IMR-90 (cell line): ENCODE measurements around the gene CLC. TPM values are rescaled to one million over a fixed set of nuclear protein-coding genes. Genes with fewer than 3 reads are reported as not detected.

ENCODE experiments used
- ATAC-seq: fragments of 200-7000 bp; cut with Tn5 transposase; 2 replicates; pipeline ENCODE4 v1.9.1; 2020; ENCODE audit warnings: low read depth, mild to moderate bottlenecking, moderate library complexity
- BruUV-seq: library from RNA; stranded (reverse); fragments of 400-500 nt; replicated peaks from 2 replicates; lab custom pipeline; 2021; lab: Mats Ljungman, UMichigan
- CTCF ChIA-PET: fragments of 300-600 bp; formaldehyde crosslinking; extraction: SDS; loops from one replicate; lab custom pipeline; 2021; ENCODE audit warnings: antibody characterized with exemption; lab: Yijun Ruan, JAX
- POLR2A ChIA-PET: fragments of 300-600 bp; sonication (Branson Sonifier 250); formaldehyde crosslinking; loops from one replicate; lab custom pipeline; 2022; ENCODE audit warnings: antibody characterized with exemption; ENCODE audit not compliant: unreplicated experiment; lab: Charles Lee
- DNase-seq: peaks from one replicate; pipeline ENCODE4 v3.0.0; 2013
- H2AFZ ChIP-seq: replicated peaks from 2 replicates; pipeline ENCODE3; 2013; ENCODE audit warnings: low read length, mild to moderate bottlenecking; ENCODE audit not compliant: poor library complexity
- H2AK5ac ChIP-seq: 2 replicates; pipeline ENCODE4 v1.6.1; 2013; ENCODE audit warnings: low read depth, low read length, inconsistent platforms
- H2AK9ac ChIP-seq: replicated peaks from 2 replicates; pipeline ENCODE3; 2013; ENCODE audit warnings: mild to moderate bottlenecking, low read depth, low read length, moderate library complexity; ENCODE audit not compliant: poor library complexity
- H2BK120ac ChIP-seq: 2 replicates; pipeline ENCODE4 v1.6.1; 2013; ENCODE audit warnings: low read depth, low read length, inconsistent platforms
- H2BK15ac ChIP-seq: 3 replicates; pipeline ENCODE4 v1.6.1; 2013; ENCODE audit warnings: low read depth, low read length, inconsistent platforms
- H2BK20ac ChIP-seq: 2 replicates; pipeline ENCODE4 v1.6.1; 2013; ENCODE audit warnings: low read depth, mild to moderate bottlenecking, inconsistent platforms, low read length, moderate library complexity
- H2BK5ac ChIP-seq: 2 replicates; pipeline ENCODE4 v1.6.1; 2013; ENCODE audit warnings: mild to moderate bottlenecking, low read depth, low read length, inconsistent platforms; ENCODE audit not compliant: poor library complexity, severe bottlenecking
- H3K14ac ChIP-seq: replicated peaks from 2 replicates; pipeline ENCODE4 v1.6.1; 2013; ENCODE audit warnings: low read depth, low read length, inconsistent platforms
- H3K18ac ChIP-seq: 2 replicates; pipeline ENCODE4 v1.6.1; 2013; ENCODE audit warnings: low read depth, low read length, control low read depth
- H3K23ac ChIP-seq: 2 replicates; pipeline ENCODE4 v1.6.1; 2013; ENCODE audit warnings: low read depth, low read length, inconsistent platforms
- H3K27ac ChIP-seq: 2 replicates; pipeline ENCODE4 v1.5.1; 2013; ENCODE audit warnings: mild to moderate bottlenecking, control low read depth, low read length; ENCODE audit not compliant: insufficient read depth
- H3K27me3 ChIP-seq: 2 replicates; pipeline ENCODE4 v1.6.1; 2013; ENCODE audit warnings: low read length; ENCODE audit not compliant: control insufficient read depth, insufficient read depth
- H3K36me3 ChIP-seq: 2 replicates; pipeline ENCODE4 v1.6.1; 2013; ENCODE audit warnings: low read length, mixed read lengths; ENCODE audit not compliant: control insufficient read depth, insufficient read depth
- H3K4ac ChIP-seq: 2 replicates; pipeline ENCODE4 v1.6.1; 2013; ENCODE audit warnings: low read depth, low read length, inconsistent platforms
- H3K4me1 ChIP-seq: 2 replicates; pipeline ENCODE4 v1.6.1; 2013; ENCODE audit warnings: low read length, mixed read lengths; ENCODE audit not compliant: control insufficient read depth, insufficient read depth
- H3K4me2 ChIP-seq: 2 replicates; pipeline ENCODE4 v1.6.1; 2013; ENCODE audit warnings: low read depth, mild to moderate bottlenecking, control low read depth, low read length, moderate library complexity
- H3K4me3 ChIP-seq: 2 replicates; pipeline ENCODE4 v1.5.1; 2013; ENCODE audit warnings: low read depth, mild to moderate bottlenecking, control low read depth, low read length, moderate library complexity; ENCODE audit not compliant: insufficient read depth
- H3K56ac ChIP-seq: 2 replicates; pipeline ENCODE4 v1.6.1; 2013; ENCODE audit warnings: low read length, inconsistent platforms; ENCODE audit not compliant: insufficient read depth; ENCODE audit errors: extremely low read depth
- H3K79me1 ChIP-seq, 2 experiments: 2 replicates each; pipeline ENCODE4 v1.6.1; 2013; ENCODE audit warnings: low read length in 2 of 2, inconsistent platforms in 1 of 2, low read depth in 1 of 2
- H3K9ac ChIP-seq: 2 replicates; pipeline ENCODE4 v1.6.1; 2013; ENCODE audit warnings: low read depth, low read length, control low read depth
- H3K9me1 ChIP-seq: 2 replicates; pipeline ENCODE4 v1.6.1; 2013; ENCODE audit warnings: low read length, inconsistent platforms; ENCODE audit not compliant: insufficient read depth
- H3K9me3 ChIP-seq: 2 replicates; pipeline ENCODE4 v1.6.1; 2013; ENCODE audit warnings: low read length; ENCODE audit not compliant: control insufficient read depth, insufficient read depth
- H4K20me1 ChIP-seq: 2 replicates; pipeline ENCODE4 v1.6.1; 2013; ENCODE audit warnings: low read length, inconsistent platforms; ENCODE audit not compliant: insufficient read depth
- H4K5ac ChIP-seq: 2 replicates; pipeline ENCODE4 v1.6.1; 2013; ENCODE audit warnings: mild to moderate bottlenecking, low read depth, low read length, control low read depth
- H4K8ac ChIP-seq, 2 experiments: 2 replicates each; pipeline ENCODE4 v1.6.1; 2013; ENCODE audit warnings: low read depth in 2 of 2, low read length in 2 of 2, control low read depth in 1 of 2, inconsistent platforms in 1 of 2
- H4K91ac ChIP-seq: 2 replicates; pipeline ENCODE4 v1.6.1; 2013; ENCODE audit warnings: low read depth, low read length, inconsistent platforms; ENCODE audit not compliant: insufficient read depth
- CEBPB ChIP-seq: IDR thresholded peaks from 2 replicates; pipeline ENCODE4 v1.6.1; 2012; ENCODE audit warnings: low read depth, low read length, improper control_type of control experiment
- ELK1 ChIP-seq: fragments of 150-350 bp; IDR thresholded peaks from 2 replicates; pipeline ENCODE4 v1.6.1; 2016; ENCODE audit warnings: low read depth, mild to moderate bottlenecking, low read length, moderate library complexity, borderline replicate concordance
- FOS ChIP-seq: fragments of 150-350 bp; IDR thresholded peaks from 2 replicates; pipeline ENCODE4 v1.6.1; 2016; ENCODE audit warnings: low read depth, low read length
- MAFK ChIP-seq: IDR thresholded peaks from 2 replicates; pipeline ENCODE4 v1.6.1; 2012; ENCODE audit warnings: low read depth, low read length, improper control_type of control experiment
- MXI1 ChIP-seq: IDR thresholded peaks from 2 replicates; pipeline ENCODE4 v1.6.1; 2012; ENCODE audit warnings: low read depth, mild to moderate bottlenecking, low read length, moderate library complexity, borderline replicate concordance
- NFE2L2 ChIP-seq: fragments of 150-350 bp; IDR thresholded peaks from 2 replicates; pipeline ENCODE4 v1.6.1; 2016; ENCODE audit warnings: low read depth, mild to moderate bottlenecking, low read length
- RFX5 ChIP-seq: IDR thresholded peaks from 2 replicates; pipeline ENCODE4 v1.8.0; 2012; ENCODE audit warnings: low read depth, mild to moderate bottlenecking, low read length, moderate library complexity
- USF2 ChIP-seq: fragments of 150-350 bp; IDR thresholded peaks from 2 replicates; pipeline ENCODE4 v1.6.1; 2017; ENCODE audit warnings: mild to moderate bottlenecking, antibody characterized with exemption, low read length, low read depth
- WGBS, 2 experiments: methylation state at CpG; one replicate each; pipeline versions ENCODE4 v1.1.5 to v1.1.7; 2013; ENCODE audit warnings: missing lambda C conversion rate in 2 of 2; ENCODE audit not compliant: insufficient read length in 1 of 2; ENCODE audit errors: extremely low coverage in 2 of 2; 5-methylcytosine and 5-hydroxymethylcytosine counted together
- dilution Hi-C: fragments of 300-500 bp; cut with HindIII; formaldehyde crosslinking; loops from one replicate; pipeline ENCODE4 v1.14.3; 2018; ENCODE audit warnings: low sequenced_read_pairs; ENCODE audit not compliant: unreplicated experiment
- in situ Hi-C: fragments of 300-500 bp; cut with MboI; formaldehyde crosslinking; loops from 3 replicates; pipeline ENCODE4 v1.14.3; 2019; ENCODE audit warnings: low sequenced_read_pairs, inconsistent platforms, mixed read lengths
- intact Hi-C: fragments of 100-400 bp; cut with micrococcal nuclease; formaldehyde crosslinking; loops from 2 replicates; pipeline ENCODE4 v1.10.0; 2022
- polyA plus RNA-seq, 3 experiments: library from polyadenylated mRNA; depleted of rRNA; stranded (reverse); fragments of >200 nt; gene quantifications; 2 replicates each; pipeline ENCODE4 v1.2.3, GENCODE V29; 2012; ENCODE audit warnings: low replicate concordance in 1 of 3
- total RNA-seq: library from RNA; depleted of rRNA; stranded (reverse); fragments of >200 nt; gene quantifications from 2 replicates; pipeline ENCODE4 v1.2.3, GENCODE V29; 2012
- TF ChIP-seq, protein P1 (sequence below): conservative IDR thresholded peaks from 2 replicates; pipeline ENCODE4 v1.5.1; 2012; ENCODE audit warnings: mild to moderate bottlenecking, low read depth, low read length, improper control_type of control experiment

The CLC gene
- total and polyA plus RNA-seq, 2 of the 4 experiments (the other 2 are of a cell fraction) = not detected

- ChIA-PET CTCF (no interaction called here), POLR2A (no interaction called here)
- no peaks in the 10 kb centered on the region for H3K27me3 ChIP-seq
- dilution Hi-C loops (no loop called here), in situ Hi-C loops (no loop called here), intact Hi-C loops (no loop called here)
- H3K27ac ChIP-seq = no peak overlapping the region
- H3K18ac ChIP-seq = no peak overlapping the region
- 71% methylated on average over 3 of the region's 10 CpGs; no CpG with 5 or more reads in 1 of the 2 experiments for WGBS, 2 experiments
- H3K9me3 ChIP-seq = no peaks in the 10 kb centered on the region
- H4K8ac ChIP-seq = no peak overlapping the region
- H4K91ac ChIP-seq = no peak overlapping the region
- no peaks in the 10 kb centered on the region for H3K4me1 ChIP-seq
- H3K14ac ChIP-seq = no peak overlapping the region
- ATAC-seq (no peak), DNase-seq (no peak)
- no peak overlapping the region for H3K56ac ChIP-seq
- no peaks in the 10 kb centered on the region for H3K9me1 ChIP-seq
- H4K5ac ChIP-seq = no peak overlapping the region
- no peak overlapping the region for H3K4me3 ChIP-seq
- H2AK9ac ChIP-seq = no peak overlapping the region
- no peak overlapping the region for H2BK5ac ChIP-seq
- no peak overlapping the region for H2BK15ac ChIP-seq
- H3K9ac ChIP-seq = no peak overlapping the region
- TF ChIP-seq MXI1 (no peak), MAFK (no peak), RFX5 (no peak), USF2 (no peak), ELK1 (no peak), NFE2L2 (no peak), CEBPB (no peak), FOS (no peak)
- TF ChIP-seq, protein P1, sequence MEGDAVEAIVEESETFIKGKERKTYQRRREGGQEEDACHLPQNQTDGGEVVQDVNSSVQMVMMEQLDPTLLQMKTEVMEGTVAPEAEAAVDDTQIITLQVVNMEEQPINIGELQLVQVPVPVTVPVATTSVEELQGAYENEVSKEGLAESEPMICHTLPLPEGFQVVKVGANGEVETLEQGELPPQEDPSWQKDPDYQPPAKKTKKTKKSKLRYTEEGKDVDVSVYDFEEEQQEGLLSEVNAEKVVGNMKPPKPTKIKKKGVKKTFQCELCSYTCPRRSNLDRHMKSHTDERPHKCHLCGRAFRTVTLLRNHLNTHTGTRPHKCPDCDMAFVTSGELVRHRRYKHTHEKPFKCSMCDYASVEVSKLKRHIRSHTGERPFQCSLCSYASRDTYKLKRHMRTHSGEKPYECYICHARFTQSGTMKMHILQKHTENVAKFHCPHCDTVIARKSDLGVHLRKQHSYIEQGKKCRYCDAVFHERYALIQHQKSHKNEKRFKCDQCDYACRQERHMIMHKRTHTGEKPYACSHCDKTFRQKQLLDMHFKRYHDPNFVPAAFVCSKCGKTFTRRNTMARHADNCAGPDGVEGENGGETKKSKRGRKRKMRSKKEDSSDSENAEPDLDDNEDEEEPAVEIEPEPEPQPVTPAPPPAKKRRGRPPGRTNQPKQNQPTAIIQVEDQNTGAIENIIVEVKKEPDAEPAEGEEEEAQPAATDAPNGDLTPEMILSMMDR = no peak
- H4K20me1 ChIP-seq = no peaks in the 10 kb centered on the region
- no peak overlapping the region for H3K23ac ChIP-seq
- no peaks in the 10 kb centered on the region for H3K79me1 ChIP-seq
- no peak overlapping the region for H2AK5ac ChIP-seq
- H3K4ac ChIP-seq = no peak overlapping the region
- H2BK120ac ChIP-seq = no peak overlapping the region
- no peak overlapping the region for H2BK20ac ChIP-seq
- no peak overlapping the region for H2AFZ ChIP-seq
- no peak overlapping the region for H3K4me2 ChIP-seq
- BruUV-seq = no TSS peak
- H3K36me3 ChIP-seq = no peaks in the 10 kb centered on the region
Measured at GRCh38 chr19:39727070-39727800, 10.6 kb downstream of the CLC start.
